Spleen (tissue), 7 donors: Measurements from ENCODE around the gene NR3C2.

Experiments used
- CTCF ChIP-seq, 11 experiments: fragments of 200-600 bp in 7 of 11; fragments of 450-650 bp in 4 of 11; sonication (generic) in 4 of 11; IDR thresholded peaks in 8 of 11; conservative IDR thresholded peaks in 3 of 11; 1 replicate in 7 of 11; 2 replicates in 4 of 11; pipeline versions ENCODE4 v1.4.0 to v1.8.0; 2016 to 2021; ENCODE audit warnings: antibody characterized with exemption in 11 of 11, inconsistent platforms in 4 of 11, mild to moderate bottlenecking in 1 of 11
- POLR2A ChIP-seq, 3 donors: fragments of 450-650 bp; IDR thresholded peaks; one replicate each; pipeline ENCODE4 v1.5.1; 2017; ENCODE audit warnings: antibody characterized with exemption in 3 of 3, mild to moderate bottlenecking in 1 of 3
- POLR2AphosphoS5 ChIP-seq, 3 donors: sonication (generic); formaldehyde crosslinking; IDR thresholded peaks; one replicate each; pipeline ENCODE4 v1.5.1; 2017; ENCODE audit warnings: antibody characterized with exemption in 3 of 3
- donor health status: DM: no; HTN: no; CAD: no; lungs with moderate emphysema.
- donor health status: DM: no; HTN: no; CAD: no.
- donor health status: DM: no; HTN: no; CAD: no.

GRCh38 chr4:148044912-148045352 is 397.3 kb downstream of the NR3C2 start:
- peak in 3 of 11 experiments; percentile 14 to 19 (median 16) for TF ChIP-seq CTCF (IDR thresholded peaks at IDR 0.05 in 8 of 11, conservative IDR thresholded peaks at IDR 0.05 in 3 of 11)
- no peak for TF ChIP-seq POLR2AphosphoS5 (IDR thresholded peaks at IDR 0.05)
- TF ChIP-seq POLR2A (IDR thresholded peaks at IDR 0.05), result no peak
